GM12801 (cell line): ENCODE measurements around the gene MYO9B.

Experiments
- CTCF ChIP-seq: IDR thresholded peaks from one replicate; pipeline ENCODE4 v1.5.1; 2011; ENCODE audit warnings: control low read depth; ENCODE audit not compliant: insufficient read length; ENCODE audit errors: extremely low read depth

MYO9B gene

GRCh38 chr19:17075035-17075863 is at the start of gene MYO9B, which contains the start of gene HAUS8:
Gene MYO9B, plus strand, starts transcription at chr19:17075777. Its CDS starts 25,941 bp downstream, at chr19:17101718.
Gene HAUS8, minus strand, starts transcription at chr19:17075452. Its CDS starts 30 bp downstream, at chr19:17075422.
- no peak for TF ChIP-seq CTCF

- no peak for TF ChIP-seq CTCF
Observed at GRCh38 chr19:17025991-17026658, 49.5 kb upstream of the MYO9B start.

- no peak for TF ChIP-seq CTCF
Observed at GRCh38 chr19:17026706-17027534, 48.7 kb upstream of the MYO9B start, which contains the start of gene CPAMD8. Gene CPAMD8, minus strand, starts transcription at chr19:17026810. Its CDS starts 168 bp downstream, at chr19:17026642.

- TF ChIP-seq CTCF = no peak
Observed at GRCh38 chr19:17027535-17027975, 48.0 kb upstream of the MYO9B start.

GRCh38 chr19:17031741-17032140 is 43.8 kb upstream of the MYO9B start:
- TF ChIP-seq CTCF = no peak

- TF ChIP-seq CTCF = no peak
Observed at GRCh38 chr19:17035842-17036424, 39.6 kb upstream of the MYO9B start.
